Fibroblast of villous mesenchyme (primary cell): ENCODE measurements around the gene TMCO2. TPM values are rescaled to one million over a fixed set of nuclear protein-coding genes. Genes with fewer than 3 reads are reported as not detected.

ENCODE experiments used
- DNase-seq: peaks from one replicate; pipeline ENCODE4 v3.0.0-alpha.2; 2010; ENCODE audit warnings: low read depth
- H3K4me3 ChIP-seq: 2 replicates; pipeline ENCODE4 v1.5.1; 2011; ENCODE audit warnings: low read depth, mild to moderate bottlenecking, low read length
- total RNA-seq: library from RNA; depleted of rRNA; stranded (reverse); fragments of >200 nt; gene quantifications from 2 replicates; pipeline ENCODE4 v1.2.3, GENCODE V29; 2012
- TF ChIP-seq, protein P1 (sequence below): IDR thresholded peaks from 2 replicates; pipeline ENCODE4 v1.5.1; 2012; ENCODE audit warnings: low read depth, mild to moderate bottlenecking, low read length; ENCODE audit not compliant: insufficient read depth

Gene TMCO2
- total RNA-seq, 1 donor = not detected

DNA sequence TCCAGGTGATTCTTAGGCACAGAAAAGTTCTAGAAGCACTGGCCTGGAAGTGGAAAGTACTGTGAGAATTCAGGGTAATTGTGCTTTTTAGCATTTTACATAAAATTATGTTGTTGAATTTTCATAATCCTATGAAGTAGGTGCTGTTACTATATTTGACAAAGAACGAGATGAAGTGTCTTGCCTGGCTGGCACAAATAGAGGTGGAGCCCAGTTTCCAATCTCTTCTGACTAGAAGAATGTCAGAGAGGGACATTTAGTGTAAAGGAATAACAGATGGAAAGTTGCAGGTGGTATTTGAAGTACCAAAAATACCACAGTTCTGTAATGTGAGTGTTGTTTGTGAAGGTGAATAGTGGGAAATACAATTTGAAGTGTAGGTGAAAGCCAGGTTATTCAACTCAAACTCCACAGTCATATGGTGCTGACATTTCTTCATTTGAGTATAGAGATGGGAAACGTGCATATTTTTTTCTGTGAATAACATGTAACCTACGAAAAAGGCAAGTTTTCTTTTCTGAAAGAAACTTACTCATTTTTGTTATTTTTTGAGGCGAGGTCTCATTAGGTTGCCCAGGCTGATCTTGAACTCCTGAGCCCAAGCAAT, 3.5 kb upstream of the TMCO2 start:
- no peak for DNase-seq
- no peak overlapping the region for H3K4me3 ChIP-seq
- TF ChIP-seq, protein P1, sequence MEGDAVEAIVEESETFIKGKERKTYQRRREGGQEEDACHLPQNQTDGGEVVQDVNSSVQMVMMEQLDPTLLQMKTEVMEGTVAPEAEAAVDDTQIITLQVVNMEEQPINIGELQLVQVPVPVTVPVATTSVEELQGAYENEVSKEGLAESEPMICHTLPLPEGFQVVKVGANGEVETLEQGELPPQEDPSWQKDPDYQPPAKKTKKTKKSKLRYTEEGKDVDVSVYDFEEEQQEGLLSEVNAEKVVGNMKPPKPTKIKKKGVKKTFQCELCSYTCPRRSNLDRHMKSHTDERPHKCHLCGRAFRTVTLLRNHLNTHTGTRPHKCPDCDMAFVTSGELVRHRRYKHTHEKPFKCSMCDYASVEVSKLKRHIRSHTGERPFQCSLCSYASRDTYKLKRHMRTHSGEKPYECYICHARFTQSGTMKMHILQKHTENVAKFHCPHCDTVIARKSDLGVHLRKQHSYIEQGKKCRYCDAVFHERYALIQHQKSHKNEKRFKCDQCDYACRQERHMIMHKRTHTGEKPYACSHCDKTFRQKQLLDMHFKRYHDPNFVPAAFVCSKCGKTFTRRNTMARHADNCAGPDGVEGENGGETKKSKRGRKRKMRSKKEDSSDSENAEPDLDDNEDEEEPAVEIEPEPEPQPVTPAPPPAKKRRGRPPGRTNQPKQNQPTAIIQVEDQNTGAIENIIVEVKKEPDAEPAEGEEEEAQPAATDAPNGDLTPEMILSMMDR = no peak

DNA sequence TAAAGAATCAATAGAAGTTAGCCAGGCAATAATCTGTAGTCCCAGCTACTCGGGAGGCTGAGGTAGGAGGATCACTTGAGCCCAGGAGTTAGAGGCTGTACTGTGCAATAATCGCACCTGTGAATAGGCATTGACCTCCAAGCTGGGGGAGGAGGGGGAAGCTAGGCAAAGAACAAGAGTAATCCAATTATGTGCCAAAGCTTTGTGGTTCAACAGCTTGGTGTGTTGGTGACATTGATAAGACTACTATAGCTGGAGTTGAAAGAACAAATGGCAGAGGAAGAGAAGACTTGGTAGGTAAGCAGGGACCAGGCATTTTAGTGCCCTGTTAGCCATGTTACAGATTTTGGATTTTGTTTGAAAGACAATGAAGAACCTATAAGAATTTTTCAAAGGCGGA, 2.1 kb upstream of the TMCO2 start:
- no peak overlapping the region for H3K4me3 ChIP-seq
- DNase-seq = no peak
- TF ChIP-seq, protein P1 = no peak

DNA sequence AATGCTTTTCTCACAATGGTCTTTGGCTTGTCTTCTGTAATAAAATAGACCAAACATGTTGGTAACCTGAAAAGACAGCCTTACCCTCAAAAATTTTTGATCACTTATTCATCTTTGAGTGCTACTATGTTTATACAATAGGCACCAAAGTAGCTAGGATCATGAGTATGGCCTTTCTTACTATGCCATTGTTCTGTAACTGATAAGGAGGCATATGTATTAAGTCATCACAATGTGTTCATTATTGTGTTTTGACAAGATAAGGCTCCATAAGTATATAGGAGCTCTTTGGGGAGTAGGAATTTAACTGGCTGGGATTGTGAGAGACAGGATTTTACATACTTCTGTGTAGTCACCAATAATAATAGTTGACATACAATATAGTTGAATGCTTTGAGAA, 675 bp downstream of the TMCO2 start:
- TF ChIP-seq, protein P1 = no peak
- no peak overlapping the region for H3K4me3 ChIP-seq
- no peak for DNase-seq

GRCh38 chr1:40251456-40251855, 3.7 kb downstream of the TMCO2 start:
- no peak for DNase-seq
- TF ChIP-seq, protein P1 = no peak
- no peak overlapping the region for H3K4me3 ChIP-seq

- TF ChIP-seq, protein P1 = no peak
- DNase-seq = no peak
- no peak overlapping the region for H3K4me3 ChIP-seq
Observed at GRCh38 chr1:40252601-40253000, 4.9 kb downstream of the TMCO2 start.

DNA sequence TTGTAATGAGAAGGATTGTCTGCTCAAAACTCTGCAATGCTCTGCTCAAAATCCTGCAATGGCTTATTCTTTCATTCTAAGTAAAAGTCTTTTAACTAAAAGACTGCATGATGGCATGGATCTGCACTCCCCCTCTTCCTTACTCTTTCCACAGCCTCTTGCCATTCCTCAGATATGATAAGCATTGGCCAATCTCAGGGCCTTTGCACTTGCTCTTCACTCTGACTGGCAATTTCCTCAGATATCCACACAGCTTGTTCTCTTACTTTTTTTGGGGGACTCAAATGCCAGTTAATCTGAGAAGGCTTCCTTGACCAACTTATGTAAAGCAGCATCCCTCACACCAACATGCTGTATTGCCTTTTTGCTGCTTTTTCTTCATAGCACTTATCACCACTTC, 7.5 kb downstream of the TMCO2 start:
- DNase-seq = no peak
- H3K4me3 ChIP-seq = no peak overlapping the region
- TF ChIP-seq, protein P1 = no peak
